Right lobe of liver (tissue), 4 donors: ENCODE results near the gene GFPT1.

Source experiments
- POLR2A ChIP-seq: fragments of 450-650 bp; IDR thresholded peaks from one replicate; pipeline ENCODE4 v1.6.1; 2017; ENCODE audit warnings: antibody characterized with exemption, mild to moderate bottlenecking
- TF ChIP-seq, protein P1 (sequence below), 4 donors: fragments of 200-600 bp in 3 of 4; fragments of 450-650 bp in 1 of 4; IDR thresholded peaks; one replicate each; pipeline versions ENCODE4 v1.5.1 to v1.8.0; 2016 to 2022; ENCODE audit warnings: antibody characterized with exemption in 4 of 4, mild to moderate bottlenecking in 2 of 4
- donor health status: DM: no; HTN: no; CAD: no.
- donor health status: DM: no; HTN: no; CAD: no.
- donor health status: DM: no; HTN: yes; CAD: no.

GRCh38 chr2:69306393-69306821, 80.6 kb downstream of the GFPT1 start:
- TF ChIP-seq POLR2A = no peak
- TF ChIP-seq, protein P1, sequence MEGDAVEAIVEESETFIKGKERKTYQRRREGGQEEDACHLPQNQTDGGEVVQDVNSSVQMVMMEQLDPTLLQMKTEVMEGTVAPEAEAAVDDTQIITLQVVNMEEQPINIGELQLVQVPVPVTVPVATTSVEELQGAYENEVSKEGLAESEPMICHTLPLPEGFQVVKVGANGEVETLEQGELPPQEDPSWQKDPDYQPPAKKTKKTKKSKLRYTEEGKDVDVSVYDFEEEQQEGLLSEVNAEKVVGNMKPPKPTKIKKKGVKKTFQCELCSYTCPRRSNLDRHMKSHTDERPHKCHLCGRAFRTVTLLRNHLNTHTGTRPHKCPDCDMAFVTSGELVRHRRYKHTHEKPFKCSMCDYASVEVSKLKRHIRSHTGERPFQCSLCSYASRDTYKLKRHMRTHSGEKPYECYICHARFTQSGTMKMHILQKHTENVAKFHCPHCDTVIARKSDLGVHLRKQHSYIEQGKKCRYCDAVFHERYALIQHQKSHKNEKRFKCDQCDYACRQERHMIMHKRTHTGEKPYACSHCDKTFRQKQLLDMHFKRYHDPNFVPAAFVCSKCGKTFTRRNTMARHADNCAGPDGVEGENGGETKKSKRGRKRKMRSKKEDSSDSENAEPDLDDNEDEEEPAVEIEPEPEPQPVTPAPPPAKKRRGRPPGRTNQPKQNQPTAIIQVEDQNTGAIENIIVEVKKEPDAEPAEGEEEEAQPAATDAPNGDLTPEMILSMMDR (IDR thresholded peaks at IDR 0.05) = no peak
